Keratinocyte (primary cell): Measurements from ENCODE around the gene HOXC11. TPM values are rescaled to one million over a fixed set of nuclear protein-coding genes. Genes with fewer than 3 reads are reported as not detected.

Experiments
- DNase-seq: peaks from one replicate; pipeline ENCODE4 v3.0.0-alpha.2; 2011; ENCODE audit warnings: low read depth, missing footprints, low spot score
- FAIRE-seq: peaks from 2 replicates; lab custom pipeline; 2011; peaks lifted over from hg19 to GRCh38; lab: Jason Lieb, UNC
- H2AFZ ChIP-seq: 2 replicates; pipeline ENCODE4 v1.6.0; 2012; ENCODE audit warnings: low read length, control low read depth, inconsistent platforms; ENCODE audit not compliant: control insufficient read depth
- H3K27ac ChIP-seq: 2 replicates; pipeline ENCODE4 v1.5.1; 2011; ENCODE audit warnings: low read length; ENCODE audit not compliant: control insufficient read depth, insufficient read depth
- H3K27me3 ChIP-seq: 3 replicates; pipeline ENCODE4 v1.6.0; 2011; ENCODE audit warnings: low read length; ENCODE audit not compliant: control insufficient read depth, insufficient read depth; ENCODE audit errors: extremely low read depth
- H3K36me3 ChIP-seq, 2 experiments: 2 replicates in 1 of 2; 3 replicates in 1 of 2; pipeline ENCODE4 v1.5.1; 2011; ENCODE audit warnings: low read length in 2 of 2, mild to moderate bottlenecking in 1 of 2; ENCODE audit not compliant: control insufficient read depth in 2 of 2, insufficient read depth in 2 of 2; ENCODE audit errors: extremely low read depth in 1 of 2
- H3K4me1 ChIP-seq: 3 replicates; pipeline ENCODE4 v1.5.1; 2011; ENCODE audit warnings: low read length; ENCODE audit not compliant: control insufficient read depth, insufficient read depth; ENCODE audit errors: extremely low read depth
- H3K4me2 ChIP-seq: 3 replicates; pipeline ENCODE4 v1.6.0; 2011; ENCODE audit warnings: low read depth, low read length; ENCODE audit not compliant: control insufficient read depth, insufficient read depth; ENCODE audit errors: extremely low read depth
- H3K4me3 ChIP-seq, 3 experiments: fragments of 200-600 bp in 1 of 3; sonication (generic) in 1 of 3; 2 replicates in 2 of 3; 3 replicates in 1 of 3; pipeline ENCODE4 v1.5.1; 2011 to 2016; ENCODE audit warnings: low read length in 3 of 3, mild to moderate bottlenecking in 3 of 3, control low read depth in 2 of 3, inconsistent platforms in 1 of 3, low read depth in 1 of 3, mixed read lengths in 1 of 3, mixed run types in 1 of 3, moderate library complexity in 1 of 3; ENCODE audit not compliant: control insufficient read depth in 2 of 3, insufficient read depth in 2 of 3; ENCODE audit errors: extremely low read depth in 1 of 3
- H3K79me2 ChIP-seq: 2 replicates; pipeline ENCODE4 v1.6.0; 2012; ENCODE audit warnings: low read length; ENCODE audit not compliant: control insufficient read depth, insufficient read depth
- H3K9ac ChIP-seq: 3 replicates; pipeline ENCODE4 v1.6.0; 2011; ENCODE audit warnings: low read length; ENCODE audit not compliant: control insufficient read depth, insufficient read depth; ENCODE audit errors: extremely low read depth
- H3K9me1 ChIP-seq: 3 replicates; pipeline ENCODE4 v1.6.0; 2011; ENCODE audit warnings: low read length; ENCODE audit not compliant: control insufficient read depth, insufficient read depth; ENCODE audit errors: extremely low read depth
- H3K9me3 ChIP-seq: 2 replicates; pipeline ENCODE4 v1.5.1; 2012; ENCODE audit warnings: low read depth, low read length; ENCODE audit not compliant: control insufficient read depth
- H4K20me1 ChIP-seq: 3 replicates; pipeline ENCODE4 v1.6.0; 2011; ENCODE audit warnings: low read length; ENCODE audit not compliant: control insufficient read depth, insufficient read depth; ENCODE audit errors: extremely low read depth
- EZH2 ChIP-seq: IDR thresholded peaks from one replicate; pipeline ENCODE4 v1.6.1; 2012; ENCODE audit warnings: inconsistent platforms, mild to moderate bottlenecking, low read length, moderate library complexity
- dilution Hi-C: fragments of 300-500 bp; cut with MboI; formaldehyde crosslinking; loops from one replicate; pipeline ENCODE4 v1.7.0; 2020; ENCODE audit warnings: low sequenced_read_pairs; ENCODE audit not compliant: extremely low pct_ligation_motif_present
- polyA plus RNA-seq, 5 experiments: library from polyadenylated mRNA; depleted of rRNA in 3 of 5; stranded (reverse) in 3 of 5; stranded (forward) in 1 of 5; unstranded in 1 of 5; fragments of >200 nt; gene quantifications; 1 replicate in 1 of 5; 2 replicates in 3 of 5; 3 replicates in 1 of 5; pipeline versions ENCODE4 v1.2.1 to v1.2.3, GENCODE V29; 2011 to 2012; ENCODE audit warnings: missing spikeins in 2 of 5, low read depth in 1 of 5, low replicate concordance in 1 of 5
- TF ChIP-seq, protein P1 (sequence below), 3 experiments: IDR thresholded peaks in 1 of 3; conservative IDR thresholded peaks in 1 of 3; optimal IDR thresholded peaks in 1 of 3; 2 replicates in 2 of 3; 3 replicates in 1 of 3; pipeline versions ENCODE3 to v1.5.1; 2011; ENCODE audit warnings: low read length in 3 of 3, mild to moderate bottlenecking in 3 of 3, moderate library complexity in 2 of 3, control low read depth in 1 of 3, inconsistent platforms in 1 of 3; ENCODE audit not compliant: insufficient read depth in 2 of 3; ENCODE audit errors: extremely low read depth in 1 of 3

Gene HOXC11
- polyA plus RNA-seq, 1 donor (not counting 4 experiments of a cell fraction or from before 2014, with no cell fraction given) = 1.6 TPM

DNA sequence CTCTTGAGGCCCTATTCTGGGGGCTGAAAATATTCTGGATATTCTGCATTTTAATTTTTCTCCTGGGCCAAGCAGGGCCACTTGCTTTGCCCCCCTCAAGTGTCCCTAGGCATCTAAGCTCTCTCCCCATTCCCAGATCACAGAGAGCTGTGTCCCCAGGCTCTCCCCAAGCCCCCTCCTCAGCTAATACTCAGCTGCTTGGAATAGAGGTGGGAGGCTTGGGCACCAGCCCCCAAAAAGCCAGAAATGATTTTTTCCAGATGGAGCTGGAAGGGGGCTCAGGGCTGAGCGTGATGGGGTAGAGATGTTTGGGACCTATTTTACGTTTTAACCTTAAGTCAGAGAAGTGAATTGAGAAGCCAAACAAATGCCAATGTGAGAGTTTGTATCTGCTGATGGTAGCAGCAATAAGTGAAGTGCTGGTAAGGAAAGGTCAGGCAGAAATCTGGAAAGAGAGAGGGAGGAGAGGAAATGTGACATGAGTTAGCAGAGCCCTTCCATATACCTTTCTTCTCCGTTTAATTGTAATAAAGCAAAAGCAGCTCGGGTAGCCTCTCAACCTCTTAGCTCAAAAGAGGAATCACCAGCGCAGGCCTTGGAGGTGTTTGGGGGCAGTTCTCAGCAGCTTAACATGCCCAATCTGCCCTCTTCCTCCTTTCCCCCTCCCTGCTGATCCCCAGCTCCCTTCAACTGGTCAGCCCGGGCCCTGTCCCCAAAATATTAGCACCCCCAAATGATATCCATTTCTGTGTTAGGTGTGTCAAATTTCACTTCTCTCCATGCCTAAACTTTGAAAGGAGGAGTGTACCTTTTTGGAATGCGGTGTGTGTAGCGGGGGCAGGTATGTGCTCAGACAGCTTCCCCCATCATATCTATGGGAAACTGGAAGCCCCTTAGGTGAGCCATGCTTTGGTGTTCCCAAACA lies 50.3 kb downstream of the HOXC11 start:
- Histone ChIP-seq H3K27me3 (no peaks in the 10 kb centered on the region), H3K27ac (peak overlapping the region; percentile 98), H3K4me1 (peaks cover 78% of the 10 kb centered on the region), H3K4me3 (peak overlapping the region in 2 of 3 experiments; percentile 55 to 63), H3K9ac (peak overlapping the region; percentile 71), H3K79me2 (peaks cover 91% of the 10 kb centered on the region), H4K20me1 (no peaks in the 10 kb centered on the region), H3K9me3 (no peaks in the 10 kb centered on the region), H2AFZ (no peak overlapping the region), H3K4me2 (peak overlapping the region; percentile 98), H3K36me3 (no peaks in the 10 kb centered on the region), H3K9me1 (no peaks in the 10 kb centered on the region)
- dilution Hi-C loops = no loop called here
- no peak for DNase-seq
- TF ChIP-seq, protein P1, sequence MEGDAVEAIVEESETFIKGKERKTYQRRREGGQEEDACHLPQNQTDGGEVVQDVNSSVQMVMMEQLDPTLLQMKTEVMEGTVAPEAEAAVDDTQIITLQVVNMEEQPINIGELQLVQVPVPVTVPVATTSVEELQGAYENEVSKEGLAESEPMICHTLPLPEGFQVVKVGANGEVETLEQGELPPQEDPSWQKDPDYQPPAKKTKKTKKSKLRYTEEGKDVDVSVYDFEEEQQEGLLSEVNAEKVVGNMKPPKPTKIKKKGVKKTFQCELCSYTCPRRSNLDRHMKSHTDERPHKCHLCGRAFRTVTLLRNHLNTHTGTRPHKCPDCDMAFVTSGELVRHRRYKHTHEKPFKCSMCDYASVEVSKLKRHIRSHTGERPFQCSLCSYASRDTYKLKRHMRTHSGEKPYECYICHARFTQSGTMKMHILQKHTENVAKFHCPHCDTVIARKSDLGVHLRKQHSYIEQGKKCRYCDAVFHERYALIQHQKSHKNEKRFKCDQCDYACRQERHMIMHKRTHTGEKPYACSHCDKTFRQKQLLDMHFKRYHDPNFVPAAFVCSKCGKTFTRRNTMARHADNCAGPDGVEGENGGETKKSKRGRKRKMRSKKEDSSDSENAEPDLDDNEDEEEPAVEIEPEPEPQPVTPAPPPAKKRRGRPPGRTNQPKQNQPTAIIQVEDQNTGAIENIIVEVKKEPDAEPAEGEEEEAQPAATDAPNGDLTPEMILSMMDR (optimal IDR thresholded peaks at IDR 0.05 in 1 of 3, IDR thresholded peaks at IDR 0.05 in 1 of 3, conservative IDR thresholded peaks at IDR 0.05 in 1 of 3; ENCODE audit: extremely low read depth in 1 of 3, insufficient read depth in 2 of 3, low read length in 3 of 3) = no peak
- no peak for TF ChIP-seq EZH2
- FAIRE-seq = peak; percentile 39

DNA sequence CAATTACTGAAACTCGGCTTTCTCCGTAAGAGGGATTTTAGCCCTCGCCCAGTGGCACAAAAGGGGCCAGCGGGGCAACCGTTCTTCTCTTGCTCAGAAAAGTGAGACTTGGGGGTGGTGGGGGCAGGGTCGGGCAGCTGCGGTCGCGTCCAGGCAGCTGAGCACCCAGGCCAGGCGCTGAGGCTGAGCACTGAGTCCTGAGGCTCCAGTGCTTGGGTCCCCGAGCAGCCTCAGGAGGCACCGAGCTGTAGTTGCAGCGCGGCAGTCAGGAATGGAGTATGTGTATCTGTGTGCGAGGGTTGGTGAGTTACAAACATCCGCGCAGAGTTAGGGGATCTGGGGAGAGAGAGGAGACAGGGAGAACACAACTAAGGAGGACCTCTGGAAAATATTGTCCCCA lies 51.2 kb downstream of the HOXC11 start:
- no peak for FAIRE-seq
- Histone ChIP-seq H3K36me3 (no peaks in the 10 kb centered on the region), H3K79me2 (peaks cover 92% of the 10 kb centered on the region), H3K27me3 (no peaks in the 10 kb centered on the region), H3K4me2 (peak overlapping the region; percentile 98), H3K27ac (peak overlapping the region; percentile 98), H3K9me1 (no peaks in the 10 kb centered on the region), H3K4me1 (peaks cover 74% of the 10 kb centered on the region), H4K20me1 (no peaks in the 10 kb centered on the region), H3K9me3 (no peaks in the 10 kb centered on the region), H3K4me3 (peak overlapping the region in 2 of 3 experiments; percentile 55 to 63), H3K9ac (peak overlapping the region; percentile 71), H2AFZ (no peak overlapping the region)
- DNase-seq = no peak
- dilution Hi-C loops = no loop called here
- TF ChIP-seq, protein P1 (optimal IDR thresholded peaks at IDR 0.05 in 1 of 3, IDR thresholded peaks at IDR 0.05 in 1 of 3, conservative IDR thresholded peaks at IDR 0.05 in 1 of 3; ENCODE audit: extremely low read depth in 1 of 3, insufficient read depth in 2 of 3, low read length in 3 of 3) = no peak
- no peak for TF ChIP-seq EZH2
